CD14-positive monocyte (primary cell): ENCODE results near the gene NIPBL. TPM values are rescaled to one million over a fixed set of nuclear protein-coding genes. Genes with fewer than 3 reads are reported as not detected.

Experiments used
- DNase-seq, 3 donors: peaks; one replicate each; pipeline ENCODE4 v3.0.0-alpha.2; 2011 to 2022
- H2AFZ ChIP-seq: 2 replicates; pipeline ENCODE4 v1.6.0; 2012; ENCODE audit warnings: mild to moderate bottlenecking, low read depth, low read length, inconsistent platforms; ENCODE audit not compliant: insufficient read depth, poor library complexity, severe bottlenecking
- H3K27ac ChIP-seq, 2 donors: 1 replicate in 1 of 2; 2 replicates in 1 of 2; pipeline ENCODE4 v1.5.1; 2012 to 2013; ENCODE audit warnings: low read length in 2 of 2, control low read depth in 1 of 2, inconsistent platforms in 1 of 2, low read depth in 1 of 2, mild to moderate bottlenecking in 1 of 2
- H3K27me3 ChIP-seq, 2 donors: one replicate each; pipeline versions ENCODE4 v1.6.0 to v1.6.1; 2011 to 2013; ENCODE audit warnings: low read length in 2 of 2; ENCODE audit not compliant: control insufficient read depth in 2 of 2, insufficient read depth in 2 of 2
- H3K36me3 ChIP-seq, 2 donors: replicated peaks in 1 of 2; 1 replicate in 1 of 2; 2 replicates in 1 of 2; pipeline versions ENCODE4 v1.5.1 to v1.6.1; 2012 to 2013; ENCODE audit warnings: low read length in 2 of 2, control low read depth in 1 of 2, inconsistent platforms in 1 of 2, mild to moderate bottlenecking in 1 of 2; ENCODE audit not compliant: insufficient read depth in 2 of 2, control insufficient read depth in 1 of 2
- H3K4me1 ChIP-seq, 2 donors: 1 replicate in 1 of 2; 2 replicates in 1 of 2; pipeline versions ENCODE4 v1.5.1 to v1.6.1; 2012 to 2013; ENCODE audit warnings: low read length in 2 of 2, control low read depth in 1 of 2, inconsistent platforms in 1 of 2, mild to moderate bottlenecking in 1 of 2, moderate library complexity in 1 of 2; ENCODE audit not compliant: insufficient read depth in 2 of 2, control insufficient read depth in 1 of 2
- H3K4me2 ChIP-seq: replicated peaks from 2 replicates; pipeline ENCODE3; 2012; ENCODE audit warnings: low read length, moderate library complexity, mild to moderate bottlenecking; ENCODE audit not compliant: poor library complexity, severe bottlenecking; ENCODE audit errors: extremely low read depth
- H3K4me3 ChIP-seq, 3 experiments: fragments of 200-600 bp in 1 of 3; sonication (generic) in 1 of 3; replicated peaks in 1 of 3; 1 replicate in 2 of 3; 2 replicates in 1 of 3; pipeline ENCODE4 v1.5.1; 2011 to 2013; ENCODE audit warnings: low read length in 3 of 3, mild to moderate bottlenecking in 3 of 3, control low read depth in 2 of 3, low read depth in 2 of 3, inconsistent platforms in 1 of 3, moderate library complexity in 1 of 3
- H3K79me2 ChIP-seq: 2 replicates; pipeline ENCODE4 v1.6.0; 2012; ENCODE audit warnings: mild to moderate bottlenecking, control low read depth, inconsistent platforms, low read length, moderate library complexity; ENCODE audit not compliant: insufficient read depth
- H3K9ac ChIP-seq: 2 replicates; pipeline ENCODE4 v1.6.0; 2017; ENCODE audit warnings: low read length, mild to moderate bottlenecking; ENCODE audit not compliant: insufficient read depth, poor library complexity, severe bottlenecking
- H3K9me3 ChIP-seq, 2 donors: replicated peaks in 1 of 2; 1 replicate in 1 of 2; 2 replicates in 1 of 2; pipeline versions ENCODE4 v1.5.1 to v1.6.1; 2012 to 2013; ENCODE audit warnings: low read length in 2 of 2, control low read depth in 1 of 2; ENCODE audit not compliant: control insufficient read depth in 1 of 2, insufficient read depth in 1 of 2
- H4K20me1 ChIP-seq: 2 replicates; pipeline ENCODE4 v1.6.0; 2012; ENCODE audit warnings: mild to moderate bottlenecking, low read length, control low read depth, moderate library complexity; ENCODE audit not compliant: insufficient read depth
- H3K27ac Mint-ChIP-seq, 7 donors: one replicate each; pipeline ENCODE4 v1.8.0; 2020; ENCODE audit warnings: mild to moderate bottlenecking in 7 of 7, mixed read lengths in 7 of 7, moderate library complexity in 6 of 7, inconsistent platforms in 2 of 7
- H3K27me3 Mint-ChIP-seq, 3 donors: one replicate each; pipeline ENCODE4 v1.8.0; 2021 to 2022; ENCODE audit warnings: low read depth in 3 of 3, mild to moderate bottlenecking in 3 of 3, mixed read lengths in 3 of 3, moderate library complexity in 3 of 3, inconsistent platforms in 1 of 3
- H3K36me3 Mint-ChIP-seq, 2 donors: one replicate each; pipeline ENCODE4 v1.8.0; 2020; ENCODE audit warnings: mixed read lengths in 2 of 2, inconsistent platforms in 1 of 2, mild to moderate bottlenecking in 1 of 2
- H3K4me1 Mint-ChIP-seq: one replicate; pipeline ENCODE4 v1.8.0; 2020; ENCODE audit warnings: mild to moderate bottlenecking, mixed read lengths
- H3K4me3 Mint-ChIP-seq, 2 donors: one replicate each; pipeline ENCODE4 v1.8.0; 2020; ENCODE audit warnings: mild to moderate bottlenecking in 2 of 2, mixed read lengths in 2 of 2, moderate library complexity in 1 of 2
- H3K9me3 Mint-ChIP-seq, 7 donors: one replicate each; pipeline ENCODE4 v1.8.0; 2020 to 2022; ENCODE audit warnings: mixed read lengths in 7 of 7, mild to moderate bottlenecking in 6 of 7, moderate library complexity in 6 of 7, inconsistent platforms in 2 of 7
- WGBS: methylation state at CpG from one replicate; pipeline ENCODE4 v1.1.5; 2013; ENCODE audit warnings: missing lambda C conversion rate; ENCODE audit not compliant: insufficient coverage; 5-methylcytosine and 5-hydroxymethylcytosine counted together
- intact Hi-C, 2 donors: fragments of 100-400 bp; cut with micrococcal nuclease; formaldehyde crosslinking; loops; one replicate each; pipeline versions ENCODE4 v1.15.0 to v1.15.1; 2023
- polyA plus RNA-seq, 3 donors: library from polyadenylated mRNA; depleted of rRNA in 1 of 3; unstranded in 2 of 3; stranded (reverse) in 1 of 3; fragments of 300-500 nt in 2 of 3; fragments of >200 nt in 1 of 3; fragmentation: Illumina TruSeq in 2 of 3; gene quantifications; 1 replicate in 2 of 3; 2 replicates in 1 of 3; pipeline ENCODE4 v1.2.3, GENCODE V29; 2012 to 2021
- TF ChIP-seq, protein P1 (sequence below): fragments of 200-600 bp; IDR thresholded peaks from one replicate; pipeline ENCODE4 v1.8.0; 2022; ENCODE audit warnings: antibody characterized with exemption, mild to moderate bottlenecking

NIPBL gene
- polyA plus RNA-seq, 3 donors, result 6.6 to 36.0 (median 16.2) TPM

DNA sequence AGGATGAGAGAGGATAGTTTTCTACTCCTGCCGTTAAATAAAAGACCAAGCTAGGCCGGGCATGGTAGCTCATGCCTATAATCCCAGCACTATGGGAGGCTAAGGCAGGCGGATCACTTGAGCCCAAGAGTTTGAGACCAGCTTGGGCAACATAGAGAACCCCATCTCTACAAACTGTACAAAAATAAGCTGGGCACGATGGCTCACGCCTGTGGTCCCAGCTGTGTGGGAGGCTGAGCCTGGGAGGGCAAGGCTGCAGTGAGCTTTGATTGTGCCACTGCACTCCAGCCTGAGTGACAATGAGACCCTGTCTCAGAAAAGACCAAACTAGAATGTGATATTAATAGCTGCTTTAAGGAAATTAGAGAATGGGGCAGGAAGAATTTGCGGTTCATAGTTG, 158.4 kb downstream of the NIPBL start:
- H3K4me1 Mint-ChIP-seq, result no peaks in the 10 kb centered on the region
- Histone ChIP-seq H4K20me1 (peaks cover 11% of the 10 kb centered on the region), H3K27me3 (no peaks in the 10 kb centered on the region), H3K79me2 (no peaks in the 10 kb centered on the region), H3K9me3 (no peaks in the 10 kb centered on the region), H3K4me3 (no peak overlapping the region), H2AFZ (no peak overlapping the region), H3K4me2 (no peak overlapping the region), H3K36me3 (peaks cover 66 to 78% of the 10 kb centered on the region in 2 donors), H3K9ac (no peak overlapping the region), H3K27ac (peak overlapping the region in 1 of 2 donors; percentile 27), H3K4me1 (no peaks in the 10 kb centered on the region)
- no peaks in the 10 kb centered on the region for H3K27me3 Mint-ChIP-seq
- H3K27ac Mint-ChIP-seq, result peak overlapping the region in 3 of 7 donors; percentile 63 to 78 (median 71)
- TF ChIP-seq, protein P1, sequence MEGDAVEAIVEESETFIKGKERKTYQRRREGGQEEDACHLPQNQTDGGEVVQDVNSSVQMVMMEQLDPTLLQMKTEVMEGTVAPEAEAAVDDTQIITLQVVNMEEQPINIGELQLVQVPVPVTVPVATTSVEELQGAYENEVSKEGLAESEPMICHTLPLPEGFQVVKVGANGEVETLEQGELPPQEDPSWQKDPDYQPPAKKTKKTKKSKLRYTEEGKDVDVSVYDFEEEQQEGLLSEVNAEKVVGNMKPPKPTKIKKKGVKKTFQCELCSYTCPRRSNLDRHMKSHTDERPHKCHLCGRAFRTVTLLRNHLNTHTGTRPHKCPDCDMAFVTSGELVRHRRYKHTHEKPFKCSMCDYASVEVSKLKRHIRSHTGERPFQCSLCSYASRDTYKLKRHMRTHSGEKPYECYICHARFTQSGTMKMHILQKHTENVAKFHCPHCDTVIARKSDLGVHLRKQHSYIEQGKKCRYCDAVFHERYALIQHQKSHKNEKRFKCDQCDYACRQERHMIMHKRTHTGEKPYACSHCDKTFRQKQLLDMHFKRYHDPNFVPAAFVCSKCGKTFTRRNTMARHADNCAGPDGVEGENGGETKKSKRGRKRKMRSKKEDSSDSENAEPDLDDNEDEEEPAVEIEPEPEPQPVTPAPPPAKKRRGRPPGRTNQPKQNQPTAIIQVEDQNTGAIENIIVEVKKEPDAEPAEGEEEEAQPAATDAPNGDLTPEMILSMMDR, result no peak
- H3K36me3 Mint-ChIP-seq, result peaks cover 50 to 56% of the 10 kb centered on the region in 2 donors
- H3K4me3 Mint-ChIP-seq, result no peak overlapping the region
- H3K9me3 Mint-ChIP-seq, result no peaks in the 10 kb centered on the region
- DNase-seq, result no peak
- WGBS, result 22% methylated on average over 1 of the region's 6 CpGs
- intact Hi-C loops, result no loop called here

DNA sequence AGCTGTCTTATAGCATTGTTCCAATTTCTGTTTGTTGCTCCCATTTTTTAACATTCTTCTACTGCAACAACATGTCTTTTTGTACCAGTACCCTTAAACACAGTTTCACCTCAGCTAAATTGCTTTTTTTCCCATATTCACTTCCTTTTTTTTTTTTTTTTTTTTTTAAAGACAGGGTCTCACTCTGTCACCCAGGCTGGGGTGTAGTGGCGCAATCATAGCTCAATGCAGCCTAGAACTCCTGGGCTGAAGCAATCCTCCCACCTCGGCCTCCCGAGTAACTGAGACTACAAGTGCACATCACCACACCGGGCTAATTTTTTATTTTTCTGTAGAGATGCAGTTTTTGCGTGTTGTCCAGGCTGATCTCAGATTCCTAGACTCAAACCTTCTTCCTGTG, 161.3 kb downstream of the NIPBL start:
- H3K9me3 ChIP-seq, result no peaks in the 10 kb centered on the region
- WGBS, result 100% methylated on average over 1 of the region's 5 CpGs
- Mint-ChIP-seq H3K27ac (peak overlapping the region in 2 of 7 donors; percentile 10 to 14), H3K4me1 (no peaks in the 10 kb centered on the region), H3K36me3 (peaks cover 47 to 59% of the 10 kb centered on the region in 2 donors), H3K4me3 (no peak overlapping the region), H3K27me3 (no peaks in the 10 kb centered on the region), H3K9me3 (no peaks in the 10 kb centered on the region)
- H3K9ac ChIP-seq, result no peak overlapping the region
- no peak overlapping the region for H2AFZ ChIP-seq
- TF ChIP-seq, protein P1, result no peak
- no peaks in the 10 kb centered on the region for H3K27me3 ChIP-seq
- peaks cover 4% of the 10 kb centered on the region for H4K20me1 ChIP-seq
- DNase-seq, result peak in 1 of 3 donors; percentile 4
- H3K79me2 ChIP-seq, result no peaks in the 10 kb centered on the region
- peaks cover 63 to 77% of the 10 kb centered on the region in 2 donors for H3K36me3 ChIP-seq
- H3K4me3 ChIP-seq, result no peak overlapping the region
- no peaks in the 10 kb centered on the region for H3K4me1 ChIP-seq
- intact Hi-C loops, result no loop called here
- no peak overlapping the region for H3K4me2 ChIP-seq
- no peak overlapping the region for H3K27ac ChIP-seq
